Measurements from ENCODE around the gene PCYT2. TPM values are rescaled to one million over a fixed set of nuclear protein-coding genes. Genes with fewer than 3 reads are reported as not detected.

PCYT2 gene
- total RNA-seq (10 to 100 TPM; 38.0 to 57.7 TPM), polyA plus RNA-seq (ENCODE audit: insufficient read length in 6 of 6) (10 to 100 TPM; 12.7 to 24.1 (median 17.3) TPM)
- long read RNA-seq, donor 1, full-length matches to known transcripts: 10 of 24 reads
- long read RNA-seq, donor 1, partial matches to known transcripts: 0 of 24 reads
- long read RNA-seq, donor 1, other reads (novel, unspliced or antisense): 14 of 24 reads
- long read RNA-seq, donor 2, full-length matches to known transcripts: 6 of 6 reads
- long read RNA-seq, donor 2, partial matches to known transcripts: 0 of 6 reads
- long read RNA-seq, donor 2, other reads (novel, unspliced or antisense): 0 of 6 reads
- long read RNA-seq, donor 3, full-length matches to known transcripts: 4 of 12 reads
- long read RNA-seq, donor 3, partial matches to known transcripts: 0 of 12 reads
- long read RNA-seq, donor 3, other reads (novel, unspliced or antisense): 8 of 12 reads
- long read RNA-seq, donor 4, full-length matches to known transcripts: 32 of 41 reads
- long read RNA-seq, donor 4, partial matches to known transcripts: 1 of 41 reads
- long read RNA-seq, donor 4, other reads (novel, unspliced or antisense): 8 of 41 reads
- long read RNA-seq, donor 5, full-length matches to known transcripts: 7 of 7 reads
- long read RNA-seq, donor 5, partial matches to known transcripts: 0 of 7 reads
- long read RNA-seq, donor 5, other reads (novel, unspliced or antisense): 0 of 7 reads
- long read RNA-seq, donor 6, full-length matches to known transcripts: 10 of 10 reads
- long read RNA-seq, donor 6, partial matches to known transcripts: 0 of 10 reads
- long read RNA-seq, donor 6, other reads (novel, unspliced or antisense): 0 of 10 reads
- long read RNA-seq, donor 7, full-length matches to known transcripts: 1 of 1 reads
- long read RNA-seq, donor 7, partial matches to known transcripts: 0 of 1 reads
- long read RNA-seq, donor 7, other reads (novel, unspliced or antisense): 0 of 1 reads
- long read RNA-seq, donor 8, full-length matches to known transcripts: 10 of 10 reads
- long read RNA-seq, donor 8, partial matches to known transcripts: 0 of 10 reads
- long read RNA-seq, donor 8, other reads (novel, unspliced or antisense): 0 of 10 reads
- long read RNA-seq, donor 9: 0 reads
- long read RNA-seq, donor 10, full-length matches to known transcripts: 83 of 93 reads
- long read RNA-seq, donor 10, partial matches to known transcripts: 1 of 93 reads
- long read RNA-seq, donor 10, other reads (novel, unspliced or antisense): 9 of 93 reads
- long read RNA-seq, donor 11: 0 reads
- long read RNA-seq, donor 12, full-length matches to known transcripts: 5 of 5 reads
- long read RNA-seq, donor 12, partial matches to known transcripts: 0 of 5 reads
- long read RNA-seq, donor 12, other reads (novel, unspliced or antisense): 0 of 5 reads

- peak within 1 kb of the TSS; percentile 73 to 81 for H3K4me3 ChIP-seq
- ATAC-seq (peak; percentile 97), DNase-seq (peak; percentile 76 to 93 (median 93))
- H3K36me3 ChIP-seq: peaks cover 0 to 73% of the 10 kb centered on the region in 2 donors
- H3K27me3 ChIP-seq: no peaks in the 10 kb centered on the region
- H3K4me1 ChIP-seq: peaks cover 12 to 43% of the 10 kb centered on the region in 2 donors
- intact Hi-C loops (cut with DNase I): no loop called here
- H3K27ac ChIP-seq: peak within 1 kb of the TSS in 1 of 2 donors; percentile 53
- H3K9me3 ChIP-seq: no peaks in the 10 kb centered on the region
- no peak for TF ChIP-seq CTCF (IDR thresholded peaks at IDR 0.05)
Observed at GRCh38 chr17:81911277-81911961, at the start of gene PCYT2. TSS of gene PCYT2 (minus strand) at chr17:81911399. CDS start at chr17:81911355, 44 bp downstream.

GRCh38 chr17:81960130-81960958 is 49.1 kb upstream of the PCYT2 start:
- Histone ChIP-seq H3K27me3 (peaks cover 26 to 87% of the 10 kb centered on the region in 2 donors), H3K36me3 (no peaks in the 10 kb centered on the region), H3K4me3 (peak overlapping the region; percentile 24 to 47), H3K27ac (no peak overlapping the region), H3K4me1 (peaks cover 8 to 34% of the 10 kb centered on the region in 2 donors), H3K9me3 (no peaks in the 10 kb centered on the region)
- TF ChIP-seq CTCF (IDR thresholded peaks at IDR 0.05): no peak
- intact Hi-C loops (cut with DNase I): no loop called here
- ATAC-seq: peak; percentile 8
- no peak for DNase-seq

GRCh38 chr17:81959362-81960129 is 48.3 kb upstream of the PCYT2 start:
- peak; percentile 69 to 89 for TF ChIP-seq CTCF (IDR thresholded peaks at IDR 0.05)
- H3K4me3 ChIP-seq: peak overlapping the region; percentile 24 to 47
- H3K27me3 ChIP-seq: peaks cover 26 to 81% of the 10 kb centered on the region in 2 donors
- H3K9me3 ChIP-seq: no peaks in the 10 kb centered on the region
- no peaks in the 10 kb centered on the region for H3K36me3 ChIP-seq
- ATAC-seq: peak; percentile 95
- H3K27ac ChIP-seq: no peak overlapping the region
- peak; percentile 52 to 96 (median 69) for DNase-seq
- intact Hi-C loops (cut with DNase I): loop anchor here in 1 of 2 donors (1.0 kb wide), 1 partner anchor 62 kb away; no protein-coding TSS in a partner anchor
- H3K4me1 ChIP-seq: peaks cover 8 to 30% of the 10 kb centered on the region in 2 donors
